ENCODE results near the gene NPTN. TPM values are rescaled to one million over a fixed set of nuclear protein-coding genes. Genes with fewer than 3 reads are reported as not detected.

NPTN gene
- total and polyA plus RNA-seq, 2 experiments from 2014 or later: 56.3 to 113 TPM

- Histone ChIP-seq H3K4me2 (no peak overlapping the region), H3K79me2 (replicated peaks; ENCODE audit: insufficient read depth) (no peaks in the 10 kb centered on the region), H2AFZ (no peak overlapping the region), H3K27ac (ENCODE audit: low read depth) (no peak overlapping the region), H3K27me3 (ENCODE audit: insufficient read depth) (no peaks in the 10 kb centered on the region), H3K4me3 (no peak overlapping the region), H3K36me3 (ENCODE audit: insufficient read depth) (peaks cover 15% of the 10 kb centered on the region; the same call in 1 of the 2 replicates), H3K9me2 (ENCODE audit: insufficient read depth) (no peaks in the 10 kb centered on the region), H3K4me1 (ENCODE audit: insufficient read depth) (no peaks in the 10 kb centered on the region), H3F3A (replicated peaks; ENCODE audit: low read depth) (no peaks in the 10 kb centered on the region), H4K20me1 (replicated peaks; ENCODE audit: insufficient read depth) (peaks cover 8% of the 10 kb centered on the region; the same call in 1 of the 2 replicates)
- Mint-ChIP-seq H3K27me3 (ENCODE audit: insufficient read depth, low read depth, poor library complexity) (no peaks in the 10 kb centered on the region), H3K4me3 (no peak overlapping the region), H3K9me3 (no peaks in the 10 kb centered on the region), H3K27ac (no peak overlapping the region), H3K36me3 (ENCODE audit: low read depth) (peaks cover 20% of the 10 kb centered on the region), H3K4me1 (peaks cover 9% of the 10 kb centered on the region; the same call in 2 of the 3 replicates)
- DNase-seq (ENCODE audit: low spot score) (no peak), ATAC-seq (no peak)
- TF ChIP-seq POLR2AphosphoS5 (IDR thresholded peaks at IDR 0.05; ENCODE audit: low read depth) (no peak), EZH2 (IDR thresholded peaks at IDR 0.05; ENCODE audit: low read depth, unreplicated experiment) (no peak), CREB1 (CRISPR knock-in tag; IDR thresholded peaks at IDR 0.05; ENCODE audit: low read depth) (no peak), JUNB (IDR thresholded peaks at IDR 0.05; ENCODE audit: unreplicated experiment) (no peak), NANOG (IDR thresholded peaks at IDR 0.05; ENCODE audit: borderline replicate concordance) (no peak), STAT1 (IDR thresholded peaks at IDR 0.05; ENCODE audit: unreplicated experiment) (no peak), ETS1 (IDR thresholded peaks at IDR 0.05) (no peak)
Observed at GRCh38 chr15:73575636-73576247, 57.4 kb downstream of the NPTN start.

GRCh38 chr15:73573572-73573971 is 59.6 kb downstream of the NPTN start:
- no peaks in the 10 kb centered on the region for H3K9me3 Mint-ChIP-seq
- Histone ChIP-seq H3F3A (replicated peaks; ENCODE audit: low read depth) (no peaks in the 10 kb centered on the region), H3K27ac (ENCODE audit: low read depth) (no peak overlapping the region), H3K27me3 (ENCODE audit: insufficient read depth) (no peaks in the 10 kb centered on the region), H2AFZ (no peak overlapping the region), H3K4me3 (no peak overlapping the region), H3K79me2 (replicated peaks; ENCODE audit: insufficient read depth) (no peaks in the 10 kb centered on the region), H3K4me1 (ENCODE audit: insufficient read depth) (no peaks in the 10 kb centered on the region), H3K4me2 (no peak overlapping the region), H4K20me1 (replicated peaks; ENCODE audit: insufficient read depth) (peaks cover 8% of the 10 kb centered on the region; the same call in 1 of the 2 replicates), H3K9me2 (ENCODE audit: insufficient read depth) (no peaks in the 10 kb centered on the region), H3K36me3 (ENCODE audit: insufficient read depth) (peaks cover 20% of the 10 kb centered on the region; the same call in 1 of the 2 replicates)
- H3K4me1 Mint-ChIP-seq: peaks cover 9% of the 10 kb centered on the region; the same call in 2 of the 3 replicates
- no peak for TF ChIP-seq CREB1 (CRISPR knock-in tag; IDR thresholded peaks at IDR 0.05; ENCODE audit: low read depth)
- no peak for TF ChIP-seq POLR2AphosphoS5 (IDR thresholded peaks at IDR 0.05; ENCODE audit: low read depth)
- TF ChIP-seq EZH2phosphoT487 (IDR thresholded peaks at IDR 0.05; ENCODE audit: unreplicated experiment): no peak
- TF ChIP-seq ZNF114 (CRISPR knock-in tag; IDR thresholded peaks at IDR 0.05): no peak
- no peak for TF ChIP-seq ZNF462 (CRISPR knock-in tag; IDR thresholded peaks at IDR 0.05)
- TF ChIP-seq JUNB (IDR thresholded peaks at IDR 0.05; ENCODE audit: unreplicated experiment): no peak
- TF ChIP-seq EZH2 (IDR thresholded peaks at IDR 0.05; ENCODE audit: low read depth, unreplicated experiment): no peak
- no peak for TF ChIP-seq NANOG (IDR thresholded peaks at IDR 0.05; ENCODE audit: borderline replicate concordance)
- peaks cover 34% of the 10 kb centered on the region for H3K36me3 Mint-ChIP-seq (ENCODE audit: low read depth)
- H3K27me3 Mint-ChIP-seq (ENCODE audit: insufficient read depth, low read depth, poor library complexity): no peaks in the 10 kb centered on the region
- DNase-seq (ENCODE audit: low spot score): no peak
- ATAC-seq: no peak
- H3K27ac Mint-ChIP-seq: no peak overlapping the region
- H3K4me3 Mint-ChIP-seq: no peak overlapping the region

Measured in GM23338 (cell line).